Activated CD8-positive, alpha-beta T cell treated with anti-CD3 and anti-CD28 coated beads for 36 hours (primary cell): Measurements from ENCODE around the gene ASB11. TPM values are rescaled to one million over a fixed set of nuclear protein-coding genes. Genes with fewer than 3 reads are reported as not detected.

ENCODE experiments used
- ATAC-seq: fragments of 200-7000 bp; cut with Tn5 transposase; one replicate; pipeline ENCODE4 v1.10.0; 2021; ENCODE audit warnings: mild to moderate bottlenecking, moderate library complexity
- CTCF ChIA-PET: fragments of 350-600 bp; sonication (Branson Sonifier 250); formaldehyde crosslinking; loops from one replicate; lab custom pipeline; 2021; ENCODE audit warnings: antibody characterized with exemption; lab: Charles Lee
- POLR2A ChIA-PET: fragments of 350-600 bp; sonication (Branson Sonifier 250); formaldehyde crosslinking; loops from one replicate; lab custom pipeline; 2021; ENCODE audit warnings: antibody characterized with exemption; lab: Charles Lee
- DNase-seq: peaks from one replicate; pipeline ENCODE4 v3.0.0-alpha.2; 2020
- H3K27ac Mint-ChIP-seq: one replicate; pipeline ENCODE4 v1.8.0; 2021; ENCODE audit warnings: mild to moderate bottlenecking, mixed read lengths
- H3K27me3 Mint-ChIP-seq: one replicate; pipeline ENCODE4 v1.8.0; 2021; ENCODE audit warnings: mixed read lengths
- H3K36me3 Mint-ChIP-seq: one replicate; pipeline ENCODE4 v1.8.0; 2021; ENCODE audit warnings: low read depth, mixed read lengths
- H3K4me1 Mint-ChIP-seq: one replicate; pipeline ENCODE4 v1.8.0; 2021; ENCODE audit warnings: low read depth, mixed read lengths
- H3K4me3 Mint-ChIP-seq: one replicate; pipeline ENCODE4 v1.8.0; 2021; ENCODE audit warnings: mild to moderate bottlenecking, moderate library complexity, mixed read lengths
- H3K9me3 Mint-ChIP-seq: one replicate; pipeline ENCODE4 v1.8.0; 2021; ENCODE audit warnings: mixed read lengths
- intact Hi-C: fragments of 100-400 bp; cut with micrococcal nuclease; formaldehyde crosslinking; loops from one replicate; pipeline ENCODE4 v1.10.0; 2022
- total RNA-seq, 2 experiments: library from RNA; stranded (reverse); gene quantifications; one replicate each; pipeline ENCODE4 v1.2.3, GENCODE V29; 2021
- TF ChIP-seq, protein P1 (sequence below): fragments of 200-600 bp; IDR thresholded peaks from one replicate; pipeline ENCODE4 v1.8.0; 2022; ENCODE audit warnings: antibody characterized with exemption, mild to moderate bottlenecking

Gene ASB11
- total RNA-seq, 2 experiments from 2014 or later: not detected

DNA sequence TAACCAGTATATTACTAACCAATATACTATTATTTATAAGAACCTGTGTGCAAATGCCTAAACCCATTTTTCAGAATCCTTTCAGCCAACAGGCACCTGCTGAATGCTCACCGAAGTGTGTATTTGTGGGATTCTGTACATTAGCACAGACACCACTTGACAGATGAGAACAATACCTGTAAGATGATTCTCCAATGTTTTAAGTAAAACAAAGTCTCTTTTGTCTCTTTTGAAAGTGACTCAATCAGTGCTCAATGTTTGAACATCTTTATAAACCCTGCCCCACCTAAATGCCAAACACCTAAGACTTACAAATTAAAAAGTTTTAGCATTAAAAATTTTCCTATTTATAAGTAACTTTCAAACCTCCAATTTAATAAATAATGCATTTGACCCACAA, 46.3 kb downstream of the ASB11 start:
- POLR2A ChIA-PET: no interaction called here
- no peak overlapping the region for H3K4me3 Mint-ChIP-seq
- no peaks in the 10 kb centered on the region for H3K9me3 Mint-ChIP-seq
- H3K36me3 Mint-ChIP-seq: no peaks in the 10 kb centered on the region
- CTCF ChIA-PET: interaction anchor here (1.8 kb wide), 1 partner anchor 126 kb away, joined by 3 read pairs; no protein-coding TSS in a partner anchor
- intact Hi-C loops: no loop called here
- no peak for ATAC-seq
- TF ChIP-seq, protein P1, sequence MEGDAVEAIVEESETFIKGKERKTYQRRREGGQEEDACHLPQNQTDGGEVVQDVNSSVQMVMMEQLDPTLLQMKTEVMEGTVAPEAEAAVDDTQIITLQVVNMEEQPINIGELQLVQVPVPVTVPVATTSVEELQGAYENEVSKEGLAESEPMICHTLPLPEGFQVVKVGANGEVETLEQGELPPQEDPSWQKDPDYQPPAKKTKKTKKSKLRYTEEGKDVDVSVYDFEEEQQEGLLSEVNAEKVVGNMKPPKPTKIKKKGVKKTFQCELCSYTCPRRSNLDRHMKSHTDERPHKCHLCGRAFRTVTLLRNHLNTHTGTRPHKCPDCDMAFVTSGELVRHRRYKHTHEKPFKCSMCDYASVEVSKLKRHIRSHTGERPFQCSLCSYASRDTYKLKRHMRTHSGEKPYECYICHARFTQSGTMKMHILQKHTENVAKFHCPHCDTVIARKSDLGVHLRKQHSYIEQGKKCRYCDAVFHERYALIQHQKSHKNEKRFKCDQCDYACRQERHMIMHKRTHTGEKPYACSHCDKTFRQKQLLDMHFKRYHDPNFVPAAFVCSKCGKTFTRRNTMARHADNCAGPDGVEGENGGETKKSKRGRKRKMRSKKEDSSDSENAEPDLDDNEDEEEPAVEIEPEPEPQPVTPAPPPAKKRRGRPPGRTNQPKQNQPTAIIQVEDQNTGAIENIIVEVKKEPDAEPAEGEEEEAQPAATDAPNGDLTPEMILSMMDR: no peak
- H3K4me1 Mint-ChIP-seq: peaks cover 7% of the 10 kb centered on the region
- no peak for DNase-seq
- H3K27me3 Mint-ChIP-seq: no peaks in the 10 kb centered on the region
- no peak overlapping the region for H3K27ac Mint-ChIP-seq

DNA sequence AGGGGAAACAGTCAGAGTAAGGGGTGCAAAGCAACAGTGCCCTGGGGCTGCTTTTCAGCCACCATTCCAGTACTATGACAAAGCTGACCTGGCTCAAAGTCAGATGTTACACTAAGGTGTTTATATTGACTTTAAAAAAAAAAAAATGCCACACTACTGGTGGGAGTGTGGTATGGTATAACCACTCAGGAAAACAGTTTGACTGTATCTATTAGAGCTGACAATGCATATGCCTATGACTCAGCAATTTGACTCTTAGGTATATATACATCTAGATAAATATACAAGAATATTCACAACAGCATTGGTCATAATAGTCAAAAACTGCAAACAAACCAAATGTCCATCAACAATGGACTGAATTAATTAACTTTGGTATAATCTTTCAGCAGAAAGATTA, 60.6 kb downstream of the ASB11 start:
- Mint-ChIP-seq H3K4me3 (no peak overlapping the region), H3K27me3 (no peaks in the 10 kb centered on the region), H3K4me1 (no peaks in the 10 kb centered on the region), H3K36me3 (no peaks in the 10 kb centered on the region), H3K27ac (no peak overlapping the region), H3K9me3 (no peaks in the 10 kb centered on the region)
- ChIA-PET POLR2A (no interaction called here), CTCF (no interaction called here)
- ATAC-seq (no peak), DNase-seq (no peak)
- TF ChIP-seq, protein P1: no peak
- intact Hi-C loops: no loop called here

DNA sequence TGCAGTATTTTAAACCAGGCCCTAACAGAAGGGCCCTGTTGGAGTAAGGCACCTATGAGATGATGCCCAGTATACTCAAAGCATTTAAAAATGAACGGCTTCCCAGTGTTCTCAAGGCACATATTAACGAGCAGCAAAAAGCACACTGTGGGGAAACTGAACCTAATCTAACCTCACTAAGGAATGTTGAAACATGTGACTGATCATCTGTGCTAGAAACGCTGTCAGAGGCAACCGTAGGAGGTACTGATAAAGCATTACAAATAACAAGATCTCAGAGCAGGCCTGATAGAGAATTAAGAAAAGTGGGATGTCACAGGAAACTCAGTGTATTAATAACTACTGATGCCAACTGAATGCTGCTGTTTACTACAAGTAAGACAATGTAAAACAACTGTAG, 69.5 kb downstream of the ASB11 start:
- DNase-seq (no peak), ATAC-seq (no peak)
- no peak overlapping the region for H3K27ac Mint-ChIP-seq
- TF ChIP-seq, protein P1: no peak
- H3K36me3 Mint-ChIP-seq: no peaks in the 10 kb centered on the region
- H3K4me1 Mint-ChIP-seq: peaks cover 9% of the 10 kb centered on the region
- CTCF ChIA-PET: no interaction called here
- no peak overlapping the region for H3K4me3 Mint-ChIP-seq
- POLR2A ChIA-PET: interaction anchor here (0.9 kb wide), 1 partner anchor 36 kb away, joined by 3 read pairs; no protein-coding TSS in a partner anchor
- no peaks in the 10 kb centered on the region for H3K27me3 Mint-ChIP-seq
- H3K9me3 Mint-ChIP-seq: no peaks in the 10 kb centered on the region
- intact Hi-C loops: loop anchor here (10.0 kb wide), 1 partner anchor 91 kb away; no protein-coding TSS in a partner anchor

DNA sequence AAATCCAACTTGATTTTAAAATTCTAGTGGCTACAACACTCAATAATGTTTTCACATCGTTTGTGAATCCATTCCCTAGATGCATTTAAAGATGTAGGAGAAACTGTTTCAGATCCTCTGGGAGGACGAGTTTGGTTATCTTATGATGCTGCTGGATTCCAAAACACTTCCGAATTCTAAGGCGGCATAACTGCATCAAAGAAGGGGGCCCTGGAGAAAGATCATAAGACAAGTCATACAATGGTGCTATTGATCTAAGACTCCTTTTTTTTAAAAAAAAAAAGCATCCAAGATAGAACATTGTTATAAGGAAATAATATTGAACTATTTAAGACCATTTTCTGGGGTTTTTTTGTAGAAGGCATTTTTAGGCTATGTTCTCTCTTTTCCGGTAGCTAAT, 71.0 kb downstream of the ASB11 start:
- no peak for ATAC-seq
- POLR2A ChIA-PET: no interaction called here
- H3K4me3 Mint-ChIP-seq: no peak overlapping the region

More for the DNA sequence above, 71.0 kb downstream of the ASB11 start:
- DNase-seq: no peak
- intact Hi-C loops: loop anchor here (5.0 to 10.0 kb wide), 2 partner anchors 90 to 137 kb away; no protein-coding TSS in a partner anchor
- Mint-ChIP-seq H3K9me3 (no peaks in the 10 kb centered on the region), H3K36me3 (no peaks in the 10 kb centered on the region), H3K27ac (no peak overlapping the region), H3K4me1 (peaks cover 9% of the 10 kb centered on the region), H3K27me3 (no peaks in the 10 kb centered on the region)
- CTCF ChIA-PET: interaction anchor here (1.1 kb wide), 1 partner anchor 137 kb away, joined by 3 read pairs; no protein-coding TSS in a partner anchor
- TF ChIP-seq, protein P1: no peak
